CD4-positive, alpha-beta T cell treated with Interleukin-4 for 1 hour (primary cell): ENCODE measurements around the gene ADIG.

ENCODE experiments used
- DNase-seq, 2 donors: peaks; one replicate each; pipeline ENCODE4 v3.0.0-alpha.2; 2020 to 2022

ADIG gene

GRCh38 chr20:38581013-38581412 is at the start of gene ADIG:
Gene ADIG, plus strand, starts transcription at chr20:38581197. Its CDS starts 54 bp downstream, at chr20:38581251.
- no peak for DNase-seq

GRCh38 chr20:38534756-38535155 is 46.2 kb upstream of the ADIG start:
- DNase-seq = no peak

- DNase-seq = no peak
These were observed 44.7 kb upstream of the ADIG start for GRCh38 chr20:38536310-38536709.

- DNase-seq = no peak
These were observed 43.8 kb upstream of the ADIG start for GRCh38 chr20:38537176-38537575.

- DNase-seq = no peak
These were observed 42.2 kb upstream of the ADIG start for GRCh38 chr20:38538789-38539188.

- DNase-seq = no peak
These were observed 37.7 kb upstream of the ADIG start for GRCh38 chr20:38543014-38543906.

GRCh38 chr20:38545771-38546170 is 35.2 kb upstream of the ADIG start:
- DNase-seq = no peak

- DNase-seq = no peak
These were observed 33.5 kb upstream of the ADIG start for GRCh38 chr20:38547288-38548085.

- no peak for DNase-seq
These were observed 32.5 kb upstream of the ADIG start for GRCh38 chr20:38548356-38549083.

- DNase-seq = no peak
These were observed 30.7 kb upstream of the ADIG start for GRCh38 chr20:38550274-38550673.

- DNase-seq = no peak
These were observed 29.9 kb upstream of the ADIG start for GRCh38 chr20:38551056-38551626.

- DNase-seq = no peak
These were observed 26.0 kb upstream of the ADIG start for GRCh38 chr20:38554986-38555385.

- DNase-seq = no peak
These were observed 25.6 kb upstream of the ADIG start for GRCh38 chr20:38555395-38555794.

GRCh38 chr20:38557174-38557573 is 23.8 kb upstream of the ADIG start:
- no peak for DNase-seq

- no peak for DNase-seq
These were observed 22.2 kb upstream of the ADIG start for GRCh38 chr20:38558596-38559360.

- no peak for DNase-seq
These were observed 21.2 kb upstream of the ADIG start for GRCh38 chr20:38559764-38560163.

GRCh38 chr20:38563802-38564431 is 17.1 kb upstream of the ADIG start:
- no peak for DNase-seq

GRCh38 chr20:38564680-38565079 is 16.3 kb upstream of the ADIG start:
- DNase-seq = no peak

GRCh38 chr20:38566036-38566598 is 14.9 kb upstream of the ADIG start:
- DNase-seq = no peak

- DNase-seq = no peak
These were observed 11.1 kb upstream of the ADIG start for GRCh38 chr20:38569747-38570525.
